Measurements from ENCODE around the gene AADAC. TPM values are rescaled to one million over a fixed set of nuclear protein-coding genes. Genes with fewer than 3 reads are reported as not detected.
A peak's percentile ranks its signal among the peaks of the same experiment; 100 is the strongest.

Gene AADAC
- total RNA-seq, 1 experiment from 2014 or later: not detected

DNA sequence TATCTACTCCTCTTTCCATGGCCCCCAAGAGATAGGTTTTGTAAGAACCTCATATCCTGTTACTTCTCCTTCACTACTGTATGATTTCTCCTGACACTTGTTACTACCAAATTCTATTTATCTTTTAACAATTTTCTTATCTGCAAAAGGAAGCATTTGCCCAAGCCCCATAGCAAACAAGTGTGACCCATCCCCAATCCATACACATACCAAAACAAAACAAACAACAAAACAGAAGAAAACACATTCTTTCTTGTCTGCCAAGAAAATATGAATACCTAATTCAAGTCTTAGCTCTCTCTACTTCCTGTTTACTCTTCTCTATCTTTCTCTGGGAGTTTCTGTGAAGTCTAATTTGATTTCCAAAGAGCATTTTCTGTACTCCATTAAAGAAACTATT is 39.0 kb upstream of the AADAC start:
- Mint-ChIP-seq H3K36me3 (ENCODE audit: insufficient read depth, unreplicated experiment) (peaks cover 5% of the 10 kb centered on the region), H3K9me3 (ENCODE audit: low read depth, unreplicated experiment) (no peaks in the 10 kb centered on the region), H3K27ac (ENCODE audit: unreplicated experiment) (peak overlapping the region; percentile 1), H3K4me1 (ENCODE audit: low read depth, unreplicated experiment) (peaks cover 38% of the 10 kb centered on the region), H3K4me3 (ENCODE audit: low read depth, unreplicated experiment) (no peak overlapping the region), H3K27me3 (ENCODE audit: unreplicated experiment) (no peaks in the 10 kb centered on the region)
- intact Hi-C loops (cut with micrococcal nuclease; ENCODE audit: unreplicated experiment): loop anchor here (5.0 kb wide), 1 partner anchor 62 kb away; no protein-coding TSS in a partner anchor
- TF ChIP-seq, protein P1, sequence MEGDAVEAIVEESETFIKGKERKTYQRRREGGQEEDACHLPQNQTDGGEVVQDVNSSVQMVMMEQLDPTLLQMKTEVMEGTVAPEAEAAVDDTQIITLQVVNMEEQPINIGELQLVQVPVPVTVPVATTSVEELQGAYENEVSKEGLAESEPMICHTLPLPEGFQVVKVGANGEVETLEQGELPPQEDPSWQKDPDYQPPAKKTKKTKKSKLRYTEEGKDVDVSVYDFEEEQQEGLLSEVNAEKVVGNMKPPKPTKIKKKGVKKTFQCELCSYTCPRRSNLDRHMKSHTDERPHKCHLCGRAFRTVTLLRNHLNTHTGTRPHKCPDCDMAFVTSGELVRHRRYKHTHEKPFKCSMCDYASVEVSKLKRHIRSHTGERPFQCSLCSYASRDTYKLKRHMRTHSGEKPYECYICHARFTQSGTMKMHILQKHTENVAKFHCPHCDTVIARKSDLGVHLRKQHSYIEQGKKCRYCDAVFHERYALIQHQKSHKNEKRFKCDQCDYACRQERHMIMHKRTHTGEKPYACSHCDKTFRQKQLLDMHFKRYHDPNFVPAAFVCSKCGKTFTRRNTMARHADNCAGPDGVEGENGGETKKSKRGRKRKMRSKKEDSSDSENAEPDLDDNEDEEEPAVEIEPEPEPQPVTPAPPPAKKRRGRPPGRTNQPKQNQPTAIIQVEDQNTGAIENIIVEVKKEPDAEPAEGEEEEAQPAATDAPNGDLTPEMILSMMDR (IDR thresholded peaks at IDR 0.05; ENCODE audit: unreplicated experiment): no peak
- CTCF ChIA-PET: interaction anchor here (0.7 kb wide), 1 partner anchor 419 kb away, joined by 3 read pairs; no protein-coding TSS in a partner anchor
- BruUV-seq (replicated peaks): no TSS peak
- no peak for DNase-seq

DNA sequence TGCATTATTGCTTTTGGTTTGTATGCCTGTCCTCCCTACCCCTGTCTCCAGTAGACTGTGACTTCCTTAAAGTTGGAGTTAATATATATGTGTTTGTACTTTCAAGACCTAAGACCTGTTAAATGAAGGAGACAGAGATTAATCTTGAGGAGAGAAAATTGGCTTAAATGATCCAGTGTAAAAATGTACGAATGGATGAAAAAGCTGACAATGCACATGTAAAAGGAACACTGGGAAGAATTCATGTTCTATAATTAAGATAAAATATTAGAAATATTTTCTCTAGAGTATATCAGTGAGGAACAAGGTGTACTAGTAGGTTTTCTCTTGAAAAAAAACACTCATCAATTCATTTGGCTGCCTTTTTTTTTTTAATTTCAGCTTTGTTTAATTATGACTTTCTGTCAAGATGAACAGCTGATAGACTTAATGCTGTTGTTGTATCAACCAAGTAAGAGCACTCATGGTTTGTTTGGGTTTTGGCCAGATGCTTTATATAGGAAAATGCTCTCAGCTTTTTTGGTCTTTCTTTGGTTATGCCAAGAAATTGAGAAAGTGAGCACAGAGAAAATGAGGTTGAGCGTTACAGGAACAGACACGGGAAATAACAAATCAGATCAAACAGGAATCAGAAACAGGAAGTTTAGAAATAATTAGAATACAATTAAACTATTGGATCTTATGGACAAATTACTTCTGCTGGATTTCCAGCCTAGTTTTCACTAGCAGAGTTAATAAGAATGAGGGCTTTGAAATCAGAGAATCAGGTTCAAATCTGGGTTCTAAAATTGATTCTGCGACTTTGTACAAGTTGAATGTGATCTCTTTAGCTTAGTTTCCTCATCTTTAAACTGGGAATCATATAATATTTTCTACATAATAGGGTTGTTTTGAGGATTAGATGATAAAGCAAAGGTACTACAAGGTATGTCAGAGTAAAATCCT is 38.3 kb upstream of the AADAC start:
- CTCF ChIA-PET: interaction anchor here (0.7 kb wide), 1 partner anchor 419 kb away, joined by 3 read pairs; no protein-coding TSS in a partner anchor
- H3K27me3 Mint-ChIP-seq (ENCODE audit: unreplicated experiment): no peaks in the 10 kb centered on the region
- H3K4me3 Mint-ChIP-seq (ENCODE audit: low read depth, unreplicated experiment): no peak overlapping the region
- no peaks in the 10 kb centered on the region for H3K36me3 Mint-ChIP-seq (ENCODE audit: insufficient read depth, unreplicated experiment)
- H3K9me3 Mint-ChIP-seq (ENCODE audit: low read depth, unreplicated experiment): no peaks in the 10 kb centered on the region
- intact Hi-C loops (cut with micrococcal nuclease; ENCODE audit: unreplicated experiment): no loop called here
- peak overlapping the region; percentile 1 for H3K27ac Mint-ChIP-seq (ENCODE audit: unreplicated experiment)
- TF ChIP-seq, protein P1 (IDR thresholded peaks at IDR 0.05; ENCODE audit: unreplicated experiment): no peak
- no TSS peak for BruUV-seq (replicated peaks)
- no peak for DNase-seq
- peaks cover 31% of the 10 kb centered on the region for H3K4me1 Mint-ChIP-seq (ENCODE audit: low read depth, unreplicated experiment)

DNA sequence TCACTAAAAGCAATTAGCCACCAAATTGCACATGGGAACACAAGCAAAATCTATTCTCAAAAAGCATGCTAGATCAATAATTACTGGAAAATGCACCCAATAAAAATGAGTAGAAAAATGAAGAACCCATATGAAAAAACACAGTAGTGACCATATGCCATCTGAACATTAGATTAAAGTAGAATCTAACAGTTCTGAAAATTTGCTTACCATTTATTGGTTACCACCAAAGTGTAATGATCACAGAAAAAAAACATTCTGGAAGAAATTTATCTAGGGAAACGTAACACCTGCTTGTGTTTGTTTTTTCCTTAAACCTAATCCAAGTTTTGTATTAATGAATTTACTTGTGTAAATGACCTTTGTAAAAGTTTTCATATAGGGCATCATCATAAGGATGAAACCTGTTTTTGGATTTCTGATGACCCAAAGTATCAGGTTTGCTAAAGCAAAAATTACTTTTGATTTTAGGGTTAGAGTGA is 37.6 kb upstream of the AADAC start:
- TF ChIP-seq, protein P1 (IDR thresholded peaks at IDR 0.05; ENCODE audit: unreplicated experiment): no peak
- CTCF ChIA-PET: no interaction called here
- Mint-ChIP-seq H3K27ac (ENCODE audit: unreplicated experiment) (no peak overlapping the region), H3K4me1 (ENCODE audit: low read depth, unreplicated experiment) (peaks cover 24% of the 10 kb centered on the region), H3K4me3 (ENCODE audit: low read depth, unreplicated experiment) (no peak overlapping the region), H3K36me3 (ENCODE audit: insufficient read depth, unreplicated experiment) (no peaks in the 10 kb centered on the region), H3K27me3 (ENCODE audit: unreplicated experiment) (no peaks in the 10 kb centered on the region), H3K9me3 (ENCODE audit: low read depth, unreplicated experiment) (no peaks in the 10 kb centered on the region)
- DNase-seq: no peak
- BruUV-seq (replicated peaks): no TSS peak
- intact Hi-C loops (cut with micrococcal nuclease; ENCODE audit: unreplicated experiment): no loop called here

DNA sequence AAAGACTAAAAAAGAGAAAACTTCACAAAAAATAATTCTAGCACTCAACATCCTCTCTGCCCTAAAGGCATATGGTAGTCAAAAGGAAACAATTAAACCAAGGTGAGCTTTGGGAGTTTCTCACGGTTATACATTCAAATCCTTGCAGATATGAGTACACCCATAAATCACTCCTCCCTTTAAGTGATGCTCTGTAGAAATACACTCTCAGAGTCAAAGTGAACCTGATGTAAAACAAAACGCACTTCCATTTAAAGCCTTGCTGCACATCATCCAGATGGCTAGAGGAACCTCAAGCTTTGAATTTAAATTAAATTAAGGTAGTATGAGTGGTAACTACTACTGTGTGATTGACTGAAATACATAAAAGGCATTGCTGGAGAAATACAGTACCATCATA is 36.0 kb upstream of the AADAC start:
- CTCF ChIA-PET: interaction anchor here (1.2 kb wide), 1 partner anchor 12 kb away, joined by 4 read pairs; no protein-coding TSS in a partner anchor
- H3K9me3 Mint-ChIP-seq (ENCODE audit: low read depth, unreplicated experiment): no peaks in the 10 kb centered on the region
- H3K36me3 Mint-ChIP-seq (ENCODE audit: insufficient read depth, unreplicated experiment): no peaks in the 10 kb centered on the region
- intact Hi-C loops (cut with micrococcal nuclease; ENCODE audit: unreplicated experiment): no loop called here
- BruUV-seq (replicated peaks): no TSS peak
- TF ChIP-seq, protein P1 (IDR thresholded peaks at IDR 0.05; ENCODE audit: unreplicated experiment): no peak
- H3K4me3 Mint-ChIP-seq (ENCODE audit: low read depth, unreplicated experiment): no peak overlapping the region
- H3K27ac Mint-ChIP-seq (ENCODE audit: unreplicated experiment): no peak overlapping the region
- DNase-seq: no peak
- no peaks in the 10 kb centered on the region for H3K27me3 Mint-ChIP-seq (ENCODE audit: unreplicated experiment)
- peaks cover 20% of the 10 kb centered on the region for H3K4me1 Mint-ChIP-seq (ENCODE audit: low read depth, unreplicated experiment)
